Astrocyte (in vitro differentiated cells and primary cell): ENCODE results near the gene AGPAT3.

Source experiments
- EZH2 ChIP-seq: IDR thresholded peaks from 2 replicates; pipeline ENCODE4 v1.6.1; 2012; ENCODE audit warnings: mild to moderate bottlenecking, low read length, inconsistent platforms; ENCODE audit not compliant: insufficient read depth
- TF ChIP-seq, protein P1 (sequence below): IDR thresholded peaks from 2 replicates; pipeline ENCODE4 v1.5.1; 2011; ENCODE audit warnings: low read depth, mild to moderate bottlenecking, inconsistent platforms, low read length, moderate library complexity; ENCODE audit not compliant: insufficient read depth

DNA sequence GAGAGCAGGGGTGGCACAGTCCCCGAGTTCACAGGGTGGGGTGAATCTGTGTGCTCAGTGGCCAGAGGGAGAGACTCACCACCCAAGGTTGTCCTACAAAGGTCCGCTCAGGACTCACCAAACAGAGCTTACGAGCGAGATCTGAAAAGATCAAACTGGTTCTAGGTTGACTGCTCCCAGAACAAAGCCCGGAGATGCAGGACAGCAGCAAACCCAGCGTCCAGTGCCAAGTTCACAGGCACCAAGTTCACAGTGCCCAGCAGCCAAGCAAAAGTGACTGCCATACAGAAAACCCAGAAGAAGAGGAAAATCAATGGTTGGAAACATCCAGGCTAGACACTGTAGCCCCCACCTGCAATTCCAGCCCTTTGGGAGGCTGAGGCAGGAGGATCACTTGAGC lies 35.7 kb downstream of the AGPAT3 start:
- TF ChIP-seq, protein P1, sequence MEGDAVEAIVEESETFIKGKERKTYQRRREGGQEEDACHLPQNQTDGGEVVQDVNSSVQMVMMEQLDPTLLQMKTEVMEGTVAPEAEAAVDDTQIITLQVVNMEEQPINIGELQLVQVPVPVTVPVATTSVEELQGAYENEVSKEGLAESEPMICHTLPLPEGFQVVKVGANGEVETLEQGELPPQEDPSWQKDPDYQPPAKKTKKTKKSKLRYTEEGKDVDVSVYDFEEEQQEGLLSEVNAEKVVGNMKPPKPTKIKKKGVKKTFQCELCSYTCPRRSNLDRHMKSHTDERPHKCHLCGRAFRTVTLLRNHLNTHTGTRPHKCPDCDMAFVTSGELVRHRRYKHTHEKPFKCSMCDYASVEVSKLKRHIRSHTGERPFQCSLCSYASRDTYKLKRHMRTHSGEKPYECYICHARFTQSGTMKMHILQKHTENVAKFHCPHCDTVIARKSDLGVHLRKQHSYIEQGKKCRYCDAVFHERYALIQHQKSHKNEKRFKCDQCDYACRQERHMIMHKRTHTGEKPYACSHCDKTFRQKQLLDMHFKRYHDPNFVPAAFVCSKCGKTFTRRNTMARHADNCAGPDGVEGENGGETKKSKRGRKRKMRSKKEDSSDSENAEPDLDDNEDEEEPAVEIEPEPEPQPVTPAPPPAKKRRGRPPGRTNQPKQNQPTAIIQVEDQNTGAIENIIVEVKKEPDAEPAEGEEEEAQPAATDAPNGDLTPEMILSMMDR = no peak
- TF ChIP-seq EZH2 = no peak
